ENCODE results near the gene ANXA4. TPM values are rescaled to one million over a fixed set of nuclear protein-coding genes. Genes with fewer than 3 reads are reported as not detected.

ANXA4 gene
- total RNA-seq, 1 donor from 2014 or later: 45.1 TPM

DNA sequence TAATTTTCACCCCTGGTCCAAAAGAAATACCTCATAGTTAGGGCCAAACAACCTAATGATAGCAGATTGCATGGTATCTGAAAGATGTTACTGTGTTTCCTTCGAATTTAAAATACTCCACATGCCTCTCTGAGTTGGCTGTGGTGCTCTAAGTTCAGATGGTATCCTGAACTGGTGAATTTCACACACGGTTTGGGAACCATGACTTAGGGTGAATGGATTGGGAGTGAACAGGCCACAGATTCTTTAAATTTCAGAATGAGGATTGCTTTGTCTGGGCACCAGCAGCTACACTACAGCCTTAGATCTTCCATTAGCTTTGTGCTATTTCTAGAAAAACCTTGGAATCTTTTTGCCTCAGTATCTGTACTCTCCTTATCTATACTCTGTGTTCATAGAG is 93.7 kb downstream of the ANXA4 start:
- TF ChIP-seq CTCF (IDR thresholded peaks at IDR 0.05; ENCODE audit: unreplicated experiment): no peak
- no peaks in the 10 kb centered on the region for H3K27me3 Mint-ChIP-seq (ENCODE audit: low read depth)
- H3K9me3 Mint-ChIP-seq: no peaks in the 10 kb centered on the region
- no peak overlapping the region for H3K4me3 Mint-ChIP-seq
- no peak for DNase-seq (ENCODE audit: low spot score in 2 of 2, unreplicated experiment in 2 of 2)
- peaks cover 12% of the 10 kb centered on the region for H3K36me3 Mint-ChIP-seq
- H3K27ac Mint-ChIP-seq: no peak overlapping the region
- peaks cover 21% of the 10 kb centered on the region for H3K4me1 Mint-ChIP-seq

GRCh38 chr2:69836316-69836715 is 94.4 kb downstream of the ANXA4 start:
- H3K27me3 Mint-ChIP-seq (ENCODE audit: low read depth): no peaks in the 10 kb centered on the region
- H3K27ac Mint-ChIP-seq: no peak overlapping the region
- TF ChIP-seq CTCF (IDR thresholded peaks at IDR 0.05; ENCODE audit: unreplicated experiment): no peak
- no peak overlapping the region for H3K4me3 Mint-ChIP-seq
- H3K4me1 Mint-ChIP-seq: peaks cover 16% of the 10 kb centered on the region
- peaks cover 12% of the 10 kb centered on the region for H3K36me3 Mint-ChIP-seq
- H3K9me3 Mint-ChIP-seq: no peaks in the 10 kb centered on the region
- DNase-seq (ENCODE audit: low spot score in 2 of 2, unreplicated experiment in 2 of 2): no peak

GRCh38 chr2:69837533-69837932 is 95.6 kb downstream of the ANXA4 start:
- H3K27ac Mint-ChIP-seq: no peak overlapping the region
- no peaks in the 10 kb centered on the region for H3K27me3 Mint-ChIP-seq (ENCODE audit: low read depth)
- peaks cover 10% of the 10 kb centered on the region for H3K36me3 Mint-ChIP-seq
- no peak for TF ChIP-seq CTCF (IDR thresholded peaks at IDR 0.05; ENCODE audit: unreplicated experiment)
- H3K4me3 Mint-ChIP-seq: no peak overlapping the region
- no peaks in the 10 kb centered on the region for H3K9me3 Mint-ChIP-seq
- H3K4me1 Mint-ChIP-seq: peaks cover 11% of the 10 kb centered on the region
- no peak for DNase-seq (ENCODE audit: low spot score in 2 of 2, unreplicated experiment in 2 of 2)

- peaks cover 23% of the 10 kb centered on the region for H3K36me3 Mint-ChIP-seq
- H3K27me3 Mint-ChIP-seq (ENCODE audit: low read depth): no peaks in the 10 kb centered on the region
- H3K4me1 Mint-ChIP-seq: no peaks in the 10 kb centered on the region
- H3K4me3 Mint-ChIP-seq: no peak overlapping the region
- no peak for TF ChIP-seq CTCF (IDR thresholded peaks at IDR 0.05; ENCODE audit: unreplicated experiment)
- no peak for DNase-seq (ENCODE audit: low spot score in 2 of 2, unreplicated experiment in 2 of 2)
- H3K9me3 Mint-ChIP-seq: no peaks in the 10 kb centered on the region
- H3K27ac Mint-ChIP-seq: no peak overlapping the region
These were observed 102.1 kb downstream of the ANXA4 start for GRCh38 chr2:69843993-69844392.

DNA sequence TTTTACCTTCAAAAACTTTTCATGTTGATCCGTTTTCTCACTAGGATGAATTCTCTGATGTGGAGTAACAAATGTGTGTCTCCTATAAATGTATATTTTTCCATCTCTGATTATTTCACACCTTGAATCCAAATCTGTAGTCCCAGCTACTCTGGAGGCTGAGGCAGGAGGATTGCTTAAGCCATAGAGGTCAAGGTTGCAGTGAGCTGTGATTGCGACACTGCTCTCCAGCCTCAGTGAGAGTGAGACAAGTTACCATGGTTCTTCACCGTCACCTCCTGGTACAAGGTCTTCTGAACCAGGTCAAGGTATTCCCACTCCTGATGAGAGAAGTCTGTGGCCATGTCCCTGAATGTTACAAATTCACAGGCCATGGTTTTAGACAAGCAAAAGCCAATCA is 102.6 kb downstream of the ANXA4 start:
- Mint-ChIP-seq H3K27ac (no peak overlapping the region), H3K9me3 (no peaks in the 10 kb centered on the region), H3K27me3 (ENCODE audit: low read depth) (no peaks in the 10 kb centered on the region), H3K4me3 (no peak overlapping the region), H3K4me1 (no peaks in the 10 kb centered on the region), H3K36me3 (peaks cover 20% of the 10 kb centered on the region)
- no peak for DNase-seq (ENCODE audit: low spot score in 2 of 2, unreplicated experiment in 2 of 2)
- no peak for TF ChIP-seq CTCF (IDR thresholded peaks at IDR 0.05; ENCODE audit: unreplicated experiment)

All from mesothelial cell of epicardium (in vitro differentiated cells).